ENCODE results near the gene SDS. TPM values are rescaled to one million over a fixed set of nuclear protein-coding genes. Genes with fewer than 3 reads are reported as not detected.

SDS gene
- total RNA-seq, 1 experiment from 2014 or later: not detected

- no peak for DNase-seq (ENCODE audit: low read depth)
Measured at GRCh38 chr12:113399490-113399889, 4.2 kb downstream of the SDS start.

- DNase-seq (ENCODE audit: low read depth): no peak
Measured at GRCh38 chr12:113398346-113399290, 5.1 kb downstream of the SDS start.

GRCh38 chr12:113397497-113398197, 6.0 kb downstream of the SDS start:
- DNase-seq (ENCODE audit: low read depth): no peak

- DNase-seq (ENCODE audit: low read depth): no peak
Measured at GRCh38 chr12:113396828-113397496, 6.7 kb downstream of the SDS start.

GRCh38 chr12:113396200-113396599, 7.5 kb downstream of the SDS start:
- DNase-seq (ENCODE audit: low read depth): no peak

GRCh38 chr12:113395119-113395518, 8.6 kb downstream of the SDS start:
- no peak for DNase-seq (ENCODE audit: low read depth)

- no peak for DNase-seq (ENCODE audit: low read depth)
Measured at GRCh38 chr12:113393749-113394148, 9.9 kb downstream of the SDS start.

- DNase-seq (ENCODE audit: low read depth): no peak
Measured at GRCh38 chr12:113392988-113393579, 10.6 kb downstream of the SDS start.

GRCh38 chr12:113392520-113392919, 11.2 kb downstream of the SDS start:
- DNase-seq (ENCODE audit: low read depth): no peak

- no peak for DNase-seq (ENCODE audit: low read depth)
Measured at GRCh38 chr12:113391650-113392337, 11.9 kb downstream of the SDS start.

- DNase-seq (ENCODE audit: low read depth): no peak
Measured at GRCh38 chr12:113391145-113391544, 12.5 kb downstream of the SDS start.

GRCh38 chr12:113390064-113391043, 13.3 kb downstream of the SDS start:
- DNase-seq (ENCODE audit: low read depth): no peak

- DNase-seq (ENCODE audit: low read depth): no peak
Measured at GRCh38 chr12:113388351-113388750, 15.3 kb downstream of the SDS start.

- no peak for DNase-seq (ENCODE audit: low read depth)
Measured at GRCh38 chr12:113387631-113388030, 16.1 kb downstream of the SDS start.

- DNase-seq (ENCODE audit: low read depth): no peak
Measured at GRCh38 chr12:113386866-113387566, 16.7 kb downstream of the SDS start.

GRCh38 chr12:113385282-113385882, 18.3 kb downstream of the SDS start:
- no peak for DNase-seq (ENCODE audit: low read depth)

GRCh38 chr12:113384778-113385177, 18.9 kb downstream of the SDS start:
- no peak for DNase-seq (ENCODE audit: low read depth)

GRCh38 chr12:113382206-113382605, 21.5 kb downstream of the SDS start:
- DNase-seq (ENCODE audit: low read depth): no peak

- DNase-seq (ENCODE audit: low read depth): no peak
Measured at GRCh38 chr12:113381220-113381619, 22.5 kb downstream of the SDS start.
